Activated naive CD4-positive, alpha-beta T cell treated with anti-CD3 and anti-CD28 coated beads for 36 hours (primary cell): Measurements from ENCODE around the gene PPARA. TPM values are rescaled to one million over a fixed set of nuclear protein-coding genes. Genes with fewer than 3 reads are reported as not detected.

Experiments
- CTCF ChIA-PET: fragments of 350-600 bp; sonication (Branson Sonifier 250); formaldehyde crosslinking; loops from one replicate; lab custom pipeline; 2021; ENCODE audit warnings: antibody characterized with exemption; lab: Charles Lee
- DNase-seq: peaks from one replicate; pipeline ENCODE4 v3.0.0-alpha.2; 2020
- H3K27ac Mint-ChIP-seq: one replicate; pipeline ENCODE4 v1.8.0; 2021; ENCODE audit warnings: mild to moderate bottlenecking, mixed read lengths
- H3K27me3 Mint-ChIP-seq: one replicate; pipeline ENCODE4 v1.8.0; 2021; ENCODE audit warnings: low read depth, mixed read lengths
- H3K36me3 Mint-ChIP-seq: one replicate; pipeline ENCODE4 v1.8.0; 2021; ENCODE audit warnings: low read depth, mixed read lengths
- H3K4me1 Mint-ChIP-seq: one replicate; pipeline ENCODE4 v1.8.0; 2021; ENCODE audit warnings: low read depth, mixed read lengths
- H3K4me3 Mint-ChIP-seq: one replicate; pipeline ENCODE4 v1.8.0; 2021; ENCODE audit warnings: mild to moderate bottlenecking, moderate library complexity, mixed read lengths
- H3K9me3 Mint-ChIP-seq: one replicate; pipeline ENCODE4 v1.8.0; 2021; ENCODE audit warnings: mixed read lengths
- intact Hi-C: fragments of 100-400 bp; cut with micrococcal nuclease; formaldehyde crosslinking; loops from one replicate; pipeline ENCODE4 v1.15.1; 2023
- total RNA-seq, 2 experiments: library from RNA; stranded (reverse); gene quantifications; one replicate each; pipeline ENCODE4 v1.2.3, GENCODE V29; 2021

PPARA gene
- total RNA-seq, 2 experiments from 2014 or later, result 4.9 to 6.5 TPM

GRCh38 chr22:46275455-46276122, 125.3 kb downstream of the PPARA start:
- Mint-ChIP-seq H3K36me3 (peaks cover 4% of the 10 kb centered on the region), H3K9me3 (no peaks in the 10 kb centered on the region), H3K4me1 (no peaks in the 10 kb centered on the region), H3K27me3 (no peaks in the 10 kb centered on the region), H3K27ac (no peak overlapping the region), H3K4me3 (no peak overlapping the region)
- intact Hi-C loops, result no loop called here
- CTCF ChIA-PET, result interaction anchor here (0.6 to 1.1 kb wide), 2 partner anchors 269 to 878 kb away, joined by 3 read pairs; no protein-coding TSS in a partner anchor
- no peak for DNase-seq

GRCh38 chr22:46276563-46276962, 126.2 kb downstream of the PPARA start:
- intact Hi-C loops, result no loop called here
- no peaks in the 10 kb centered on the region for H3K27me3 Mint-ChIP-seq
- no peaks in the 10 kb centered on the region for H3K9me3 Mint-ChIP-seq
- CTCF ChIA-PET, result interaction anchor here (1.1 kb wide), 1 partner anchor 270 kb away, joined by 3 read pairs; no protein-coding TSS in a partner anchor
- no peaks in the 10 kb centered on the region for H3K4me1 Mint-ChIP-seq
- H3K4me3 Mint-ChIP-seq, result no peak overlapping the region
- DNase-seq, result no peak
- H3K36me3 Mint-ChIP-seq, result peaks cover 4% of the 10 kb centered on the region
- H3K27ac Mint-ChIP-seq, result no peak overlapping the region

- Mint-ChIP-seq H3K27ac (no peak overlapping the region), H3K9me3 (no peaks in the 10 kb centered on the region), H3K36me3 (peaks cover 4% of the 10 kb centered on the region), H3K27me3 (no peaks in the 10 kb centered on the region), H3K4me1 (no peaks in the 10 kb centered on the region), H3K4me3 (no peak overlapping the region)
- CTCF ChIA-PET, result interaction anchor here (0.6 kb wide), 1 partner anchor 203 kb away, joined by 3 read pairs; no protein-coding TSS in a partner anchor
- intact Hi-C loops, result no loop called here
- DNase-seq, result no peak
These were observed 128.6 kb downstream of the PPARA start for GRCh38 chr22:46278656-46279645.

GRCh38 chr22:46280063-46280817, 129.9 kb downstream of the PPARA start:
- Mint-ChIP-seq H3K9me3 (no peaks in the 10 kb centered on the region), H3K27ac (no peak overlapping the region), H3K4me1 (no peaks in the 10 kb centered on the region), H3K4me3 (no peak overlapping the region), H3K27me3 (no peaks in the 10 kb centered on the region), H3K36me3 (peaks cover 3% of the 10 kb centered on the region)
- CTCF ChIA-PET, result no interaction called here
- DNase-seq, result no peak
- intact Hi-C loops, result no loop called here

- Mint-ChIP-seq H3K36me3 (no peaks in the 10 kb centered on the region), H3K4me1 (no peaks in the 10 kb centered on the region), H3K9me3 (no peaks in the 10 kb centered on the region), H3K4me3 (no peak overlapping the region), H3K27me3 (no peaks in the 10 kb centered on the region), H3K27ac (no peak overlapping the region)
- intact Hi-C loops, result no loop called here
- CTCF ChIA-PET, result no interaction called here
- no peak for DNase-seq
These were observed 130.8 kb downstream of the PPARA start for GRCh38 chr22:46280999-46281623.

- no peaks in the 10 kb centered on the region for H3K36me3 Mint-ChIP-seq
These were observed 131.7 kb downstream of the PPARA start for GRCh38 chr22:46281866-46282678.

GRCh38 chr22:46286006-46286405, 135.7 kb downstream of the PPARA start:
- H3K27me3 Mint-ChIP-seq, result no peaks in the 10 kb centered on the region
- H3K27ac Mint-ChIP-seq, result no peak overlapping the region
- intact Hi-C loops, result no loop called here
- no peaks in the 10 kb centered on the region for H3K36me3 Mint-ChIP-seq
- no peak for DNase-seq
- H3K4me1 Mint-ChIP-seq, result no peaks in the 10 kb centered on the region
- H3K9me3 Mint-ChIP-seq, result no peaks in the 10 kb centered on the region
- no peak overlapping the region for H3K4me3 Mint-ChIP-seq
- CTCF ChIA-PET, result no interaction called here

More at GRCh38 chr22:46281866-46282678, 131.7 kb downstream of the PPARA start:
- Mint-ChIP-seq H3K4me1 (no peaks in the 10 kb centered on the region), H3K4me3 (no peak overlapping the region), H3K27ac (no peak overlapping the region), H3K27me3 (no peaks in the 10 kb centered on the region), H3K9me3 (no peaks in the 10 kb centered on the region)
- intact Hi-C loops, result no loop called here
- CTCF ChIA-PET, result no interaction called here
- DNase-seq, result no peak

GRCh38 chr22:46286941-46287872, 136.9 kb downstream of the PPARA start:
- intact Hi-C loops, result no loop called here
- CTCF ChIA-PET, result interaction anchor here (1.1 kb wide), 1 partner anchor 165 kb away, joined by 4 read pairs; no protein-coding TSS in a partner anchor
- no peaks in the 10 kb centered on the region for H3K27me3 Mint-ChIP-seq

GRCh38 chr22:46287873-46288751, 137.8 kb downstream of the PPARA start:
- Mint-ChIP-seq H3K36me3 (no peaks in the 10 kb centered on the region), H3K4me3 (no peak overlapping the region), H3K27me3 (no peaks in the 10 kb centered on the region), H3K27ac (no peak overlapping the region), H3K4me1 (no peaks in the 10 kb centered on the region), H3K9me3 (peaks cover 1% of the 10 kb centered on the region)
- CTCF ChIA-PET, result interaction anchor here (1.1 kb wide), 1 partner anchor 166 kb away, joined by 4 read pairs; no protein-coding TSS in a partner anchor
- DNase-seq, result no peak
- intact Hi-C loops, result no loop called here

More at GRCh38 chr22:46286941-46287872, 136.9 kb downstream of the PPARA start:
- Mint-ChIP-seq H3K4me3 (no peak overlapping the region), H3K36me3 (no peaks in the 10 kb centered on the region), H3K9me3 (peaks cover under 1% of the 10 kb centered on the region), H3K4me1 (no peaks in the 10 kb centered on the region), H3K27ac (no peak overlapping the region)
- no peak for DNase-seq

GRCh38 chr22:46288846-46289243, 138.5 kb downstream of the PPARA start:
- no peak overlapping the region for H3K4me3 Mint-ChIP-seq

More at GRCh38 chr22:46288846-46289243, 138.5 kb downstream of the PPARA start:
- intact Hi-C loops, result no loop called here
- H3K9me3 Mint-ChIP-seq, result peaks cover 1% of the 10 kb centered on the region
- CTCF ChIA-PET, result interaction anchor here (1.1 kb wide), 1 partner anchor 166 kb away, joined by 4 read pairs; no protein-coding TSS in a partner anchor
- H3K27ac Mint-ChIP-seq, result no peak overlapping the region
- no peaks in the 10 kb centered on the region for H3K27me3 Mint-ChIP-seq
- no peaks in the 10 kb centered on the region for H3K36me3 Mint-ChIP-seq
- DNase-seq, result no peak
- peaks cover 2% of the 10 kb centered on the region for H3K4me1 Mint-ChIP-seq
